NT2/D1 (cell line): ENCODE results near the gene CIAO2B.

Source experiments
- DNase-seq: peaks from one replicate; pipeline ENCODE4 v3.0.0-alpha.2; 2011; ENCODE audit warnings: low read depth, low spot score
- H3K27me3 ChIP-seq: 2 replicates; pipeline ENCODE4 v1.6.0; 2011; ENCODE audit warnings: mild to moderate bottlenecking; ENCODE audit not compliant: insufficient read length, insufficient read depth
- H3K36me3 ChIP-seq: 2 replicates; pipeline ENCODE4 v1.6.1; 2011; ENCODE audit warnings: mild to moderate bottlenecking, low read length, mixed read lengths; ENCODE audit not compliant: insufficient read depth, insufficient read length
- H3K4me1 ChIP-seq: 2 replicates; pipeline ENCODE4 v1.5.1; 2011; ENCODE audit not compliant: insufficient read depth, insufficient read length
- H3K4me3 ChIP-seq: 2 replicates; pipeline ENCODE4 v1.5.1; 2011; ENCODE audit warnings: low read depth; ENCODE audit not compliant: insufficient read length
- H3K9ac ChIP-seq: 2 replicates; pipeline ENCODE4 v1.6.0; 2011; ENCODE audit warnings: low read depth; ENCODE audit not compliant: insufficient read length
- H3K9me3 ChIP-seq: 2 replicates; pipeline ENCODE4 v1.5.1; 2011; ENCODE audit warnings: mild to moderate bottlenecking, low read length; ENCODE audit not compliant: insufficient read depth
- SUZ12 ChIP-seq: IDR thresholded peaks from 2 replicates; pipeline ENCODE4 v1.6.1; 2011; ENCODE audit not compliant: insufficient read length, insufficient read depth; ENCODE audit errors: extremely low read depth
- YY1 ChIP-seq: IDR thresholded peaks from 2 replicates; pipeline ENCODE4 v1.6.1; 2011; ENCODE audit not compliant: insufficient read length, insufficient read depth
- ZNF274 ChIP-seq: IDR thresholded peaks from 2 replicates; pipeline ENCODE4 v1.6.1; 2011; ENCODE audit warnings: mild to moderate bottlenecking, low read depth, low read length

The CIAO2B gene

DNA sequence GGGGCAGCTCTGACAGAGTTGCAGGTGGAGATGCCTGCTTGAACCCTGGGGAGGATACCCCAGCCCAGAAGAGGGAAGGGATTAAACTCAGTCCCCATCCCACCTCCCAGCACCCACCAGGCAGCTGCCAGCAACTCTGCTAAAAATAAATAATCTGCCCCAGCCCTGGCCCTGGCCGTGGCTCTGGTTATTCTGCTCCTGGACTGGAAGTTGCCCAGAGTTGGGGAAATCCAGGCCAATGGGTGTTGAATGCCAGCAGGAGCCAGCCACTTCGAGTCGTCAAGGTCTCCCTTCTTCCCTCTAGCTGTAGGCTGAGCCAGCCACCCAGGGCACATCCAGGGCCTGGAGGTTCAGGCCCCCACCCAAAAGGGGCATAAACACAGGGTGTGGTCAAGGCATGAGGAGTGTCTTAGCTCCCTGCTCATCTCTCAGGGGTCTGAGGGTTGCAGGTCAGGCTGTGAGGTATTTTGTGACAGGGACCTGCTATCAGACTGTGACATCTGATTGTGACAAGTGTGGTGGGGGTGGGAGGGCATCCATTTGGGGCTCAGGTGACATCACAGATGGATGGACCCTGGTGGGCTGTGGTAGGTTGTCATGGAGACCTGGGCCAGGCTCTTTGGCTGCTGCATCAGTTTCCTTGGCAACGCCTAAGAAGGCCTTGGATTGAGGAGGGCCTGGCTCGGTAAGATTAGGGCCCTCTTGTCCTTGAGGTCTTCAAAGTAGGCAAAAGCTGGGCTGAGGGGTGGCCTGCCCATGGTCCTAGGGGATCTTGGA, 7.8 kb downstream of the CIAO2B start:
- no peak for TF ChIP-seq ZNF274
- no peak for TF ChIP-seq YY1
- TF ChIP-seq SUZ12 = no peak
- Histone ChIP-seq H3K4me3 (no peak overlapping the region), H3K9ac (no peak overlapping the region), H3K36me3 (peaks cover 18% of the 10 kb centered on the region), H3K4me1 (peaks cover 27% of the 10 kb centered on the region), H3K27me3 (peaks cover 46% of the 10 kb centered on the region), H3K9me3 (no peaks in the 10 kb centered on the region)
- no peak for DNase-seq

DNA sequence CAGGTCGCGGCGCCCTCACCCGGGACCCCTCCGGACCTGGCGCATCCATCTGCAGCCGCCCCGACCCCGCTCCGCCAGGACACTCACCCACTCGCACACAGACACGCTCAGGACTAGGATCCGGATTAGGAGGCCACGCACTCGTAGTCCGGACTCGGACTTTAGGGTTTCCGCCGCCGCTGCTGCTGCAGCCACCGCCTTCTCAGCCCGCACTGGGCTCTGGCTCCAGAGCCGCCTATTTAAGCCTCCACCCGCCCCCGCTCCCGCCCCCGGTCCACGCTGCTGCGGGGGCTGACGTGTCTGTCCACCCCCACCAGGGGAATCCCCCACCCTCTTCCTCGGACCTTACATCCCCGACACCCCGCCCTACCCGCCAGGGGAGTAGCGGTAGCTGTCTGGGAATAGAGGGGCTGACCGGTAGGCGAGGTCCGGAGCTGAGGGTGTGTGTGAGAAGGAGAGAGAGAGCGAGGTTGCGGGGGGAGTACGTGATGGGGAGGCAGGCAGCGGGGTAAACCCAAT, 8.8 kb downstream of the CIAO2B start, which contains the start of gene RRAD:
Gene RRAD (minus strand): TSS at position 214 of the 519 bp plus-strand sequence. CDS start 356 bp downstream, outside the sequence.
- H3K36me3 ChIP-seq = peaks cover 16% of the 10 kb centered on the region
- H3K9me3 ChIP-seq = no peaks in the 10 kb centered on the region
- TF ChIP-seq SUZ12 = peak; percentile 77
- no peak for TF ChIP-seq YY1
- peaks cover 27% of the 10 kb centered on the region for H3K4me1 ChIP-seq
- H3K9ac ChIP-seq = peak within 1 kb of the TSS; percentile 54
- H3K4me3 ChIP-seq = peak within 1 kb of the TSS; percentile 53
- H3K27me3 ChIP-seq = peaks cover 46% of the 10 kb centered on the region
- DNase-seq = no peak

DNA sequence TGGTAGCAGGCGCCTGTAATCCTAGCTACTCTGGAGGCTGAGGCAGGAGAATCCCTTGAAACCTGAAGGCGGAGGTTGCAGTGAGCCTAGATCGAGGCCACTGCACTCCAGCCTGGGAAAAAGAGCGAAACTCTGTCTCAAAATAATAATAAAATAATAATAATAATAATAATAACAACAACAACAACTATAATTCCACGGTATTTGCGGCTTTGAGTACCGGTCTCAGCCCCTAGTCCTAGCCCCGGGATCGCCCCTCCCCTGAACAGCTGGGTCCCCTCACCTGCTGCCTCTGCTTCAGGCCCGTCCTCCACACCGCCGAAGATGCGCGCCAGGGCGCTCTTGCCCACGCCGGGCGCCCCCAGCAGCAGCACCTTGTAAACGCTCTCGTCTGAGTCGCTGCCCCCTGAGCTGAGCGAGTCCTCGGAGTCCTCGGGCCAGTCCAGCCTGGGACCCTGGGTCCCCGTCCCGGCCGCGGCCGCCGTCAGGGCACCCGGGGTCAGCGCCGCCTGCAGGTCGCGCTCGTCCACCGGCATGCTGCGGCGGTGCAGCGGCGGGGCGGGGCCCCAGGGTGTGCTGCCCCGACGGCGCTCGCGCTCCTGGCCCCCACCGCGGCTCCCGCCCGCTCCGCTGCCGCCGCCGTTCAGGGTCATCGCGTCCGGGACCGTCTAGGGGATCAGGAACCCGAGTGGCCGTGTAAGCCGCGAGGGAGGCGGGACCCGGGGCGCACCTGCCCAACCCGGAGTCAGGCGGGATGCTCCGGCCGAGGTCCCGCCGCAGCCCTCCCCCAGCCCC, 9.5 kb downstream of the CIAO2B start:
- H3K4me3 ChIP-seq = peak overlapping the region; percentile 53
- H3K9me3 ChIP-seq = no peaks in the 10 kb centered on the region
- H3K4me1 ChIP-seq = peaks cover 33% of the 10 kb centered on the region
- peaks cover 16% of the 10 kb centered on the region for H3K36me3 ChIP-seq
- no peak for DNase-seq
- TF ChIP-seq YY1 (no peak), SUZ12 (no peak), ZNF274 (no peak)
- H3K9ac ChIP-seq = peak overlapping the region; percentile 54
- peaks cover 50% of the 10 kb centered on the region for H3K27me3 ChIP-seq

DNA sequence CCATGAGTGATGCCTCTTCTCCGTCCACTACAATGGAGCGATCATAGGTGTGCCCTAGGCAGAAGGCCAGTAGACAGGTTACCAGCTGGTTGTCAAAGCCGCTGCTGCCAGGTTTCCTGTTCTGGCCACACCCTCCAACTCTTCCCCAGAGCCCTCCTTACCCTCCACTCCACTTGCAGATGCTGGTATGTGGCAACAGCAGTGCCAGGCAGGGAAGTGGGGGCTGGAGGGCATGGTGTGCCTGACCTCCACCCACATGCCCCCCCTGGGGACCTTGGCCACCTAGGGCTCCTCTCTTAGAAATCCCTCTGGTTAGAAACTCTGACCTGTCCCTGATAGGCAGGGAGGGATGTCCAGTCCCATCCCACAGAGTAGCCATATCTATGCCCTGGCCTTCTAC, 10.3 kb downstream of the CIAO2B start:
- Histone ChIP-seq H3K9ac (no peak overlapping the region), H3K9me3 (no peaks in the 10 kb centered on the region), H3K27me3 (peaks cover 51% of the 10 kb centered on the region), H3K4me3 (no peak overlapping the region), H3K4me1 (peaks cover 35% of the 10 kb centered on the region), H3K36me3 (peaks cover 16% of the 10 kb centered on the region)
- DNase-seq = no peak
- no peak for TF ChIP-seq ZNF274
- no peak for TF ChIP-seq YY1
- TF ChIP-seq SUZ12 = no peak

DNA sequence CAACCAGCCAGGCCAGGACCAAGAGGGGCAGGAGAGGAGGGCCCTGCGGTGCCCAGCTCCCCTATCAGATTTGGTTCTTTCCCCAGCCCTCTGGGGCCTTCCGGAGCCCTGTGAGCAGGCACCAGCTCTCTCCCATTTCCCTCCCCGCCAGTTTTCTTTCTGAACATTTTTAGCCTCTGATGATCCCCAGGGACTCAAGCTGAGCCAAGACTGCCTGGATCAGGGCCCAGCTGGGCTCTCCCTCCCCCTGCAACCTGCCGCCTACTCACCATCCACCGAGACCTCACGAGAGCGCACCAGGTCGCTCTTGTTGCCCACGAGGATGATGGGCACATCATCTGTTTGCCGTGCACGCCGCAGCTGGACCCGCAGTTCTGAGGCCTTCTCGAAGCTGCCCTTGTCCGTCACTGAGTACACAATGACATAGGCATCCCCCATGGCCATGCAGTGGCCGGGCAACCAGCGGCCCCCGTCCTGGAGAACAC, 10.9 kb downstream of the CIAO2B start:
- peaks cover 36% of the 10 kb centered on the region for H3K4me1 ChIP-seq
- H3K4me3 ChIP-seq = no peak overlapping the region
- H3K9ac ChIP-seq = no peak overlapping the region
- H3K27me3 ChIP-seq = peaks cover 51% of the 10 kb centered on the region
- peaks cover 16% of the 10 kb centered on the region for H3K36me3 ChIP-seq
- TF ChIP-seq ZNF274 = no peak
- TF ChIP-seq YY1 = no peak
- TF ChIP-seq SUZ12 = no peak
- H3K9me3 ChIP-seq = no peaks in the 10 kb centered on the region
- no peak for DNase-seq

DNA sequence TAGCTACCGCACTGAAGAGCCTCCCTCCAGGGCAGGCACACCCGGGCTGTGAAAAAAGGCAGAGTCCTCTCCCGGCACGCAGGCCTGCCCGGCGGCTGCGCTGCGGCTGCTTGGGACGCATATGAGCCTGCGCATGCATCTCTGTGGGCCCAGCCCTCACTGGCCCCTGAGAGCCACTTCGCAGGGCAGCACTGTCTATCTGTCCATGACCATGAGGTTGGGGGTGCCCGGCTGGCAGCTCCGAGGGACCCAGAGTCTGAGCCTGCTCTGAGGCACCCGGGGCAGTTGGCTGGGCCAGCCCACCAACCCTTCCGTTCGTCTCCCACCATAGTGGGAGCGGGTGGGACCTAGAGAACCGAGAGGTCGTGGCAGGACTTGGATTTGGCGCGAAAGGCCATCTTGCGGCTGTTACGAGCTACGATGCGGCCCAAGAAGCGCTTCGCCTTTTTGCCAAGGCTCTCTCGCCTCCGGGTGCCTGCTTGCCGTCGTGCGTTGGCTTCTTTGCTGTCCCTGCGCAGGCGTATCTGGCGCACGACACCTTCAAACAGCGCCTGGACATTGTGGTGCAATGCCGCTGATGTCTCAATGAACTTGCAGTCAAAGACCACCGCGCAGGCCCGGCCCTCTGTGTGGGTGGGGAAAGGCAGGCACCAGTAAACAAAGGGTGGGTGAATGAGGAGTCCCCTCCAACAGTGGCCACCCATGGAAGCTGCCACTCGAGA, 12.3 kb downstream of the CIAO2B start:
- H3K9me3 ChIP-seq = no peaks in the 10 kb centered on the region
- no peak overlapping the region for H3K4me3 ChIP-seq
- peak overlapping the region; percentile 8 for H3K9ac ChIP-seq
- TF ChIP-seq ZNF274 = no peak
- TF ChIP-seq SUZ12 = no peak
- TF ChIP-seq YY1 = no peak
- peaks cover 46% of the 10 kb centered on the region for H3K27me3 ChIP-seq
- H3K36me3 ChIP-seq = peaks cover 16% of the 10 kb centered on the region
- no peak for DNase-seq
- H3K4me1 ChIP-seq = peaks cover 24% of the 10 kb centered on the region
